GM21390 (cell line): Measurements from ENCODE around the gene TMEM63B.
A peak's percentile ranks its signal among the peaks of the same experiment; 100 is the strongest.

Experiments
- ATAC-seq: cut with Tn5 transposase; IDR thresholded peaks from one replicate; pipeline ENCODE4 v1.9.1; 2021; ENCODE audit not compliant: unreplicated experiment

TMEM63B gene

GRCh38 chr6:44116641-44117382 is 10.5 kb upstream of the TMEM63B start:
- ATAC-seq: no peak

GRCh38 chr6:44117397-44118128 is 9.8 kb upstream of the TMEM63B start:
- no peak for ATAC-seq

GRCh38 chr6:44119704-44120262 is 7.6 kb upstream of the TMEM63B start:
- ATAC-seq: no peak

GRCh38 chr6:44120692-44121443 is 6.5 kb upstream of the TMEM63B start:
- no peak for ATAC-seq

GRCh38 chr6:44122801-44123200 is 4.6 kb upstream of the TMEM63B start:
- no peak for ATAC-seq

- no peak for ATAC-seq
These were observed 3.8 kb upstream of the TMEM63B start for GRCh38 chr6:44123544-44123943.

- ATAC-seq: peak; percentile 39
These were observed 819 bp upstream of the TMEM63B start for GRCh38 chr6:44126320-44127149.

GRCh38 chr6:44128020-44128917 is 915 bp downstream of the TMEM63B start:
- ATAC-seq: no peak

GRCh38 chr6:44129841-44130322 is 2.5 kb downstream of the TMEM63B start:
- ATAC-seq: no peak

- ATAC-seq: no peak
These were observed 4.5 kb downstream of the TMEM63B start for GRCh38 chr6:44131892-44132291.

- ATAC-seq: no peak
These were observed 5.1 kb downstream of the TMEM63B start for GRCh38 chr6:44132476-44132875.

GRCh38 chr6:44133003-44133931 is 5.9 kb downstream of the TMEM63B start:
- ATAC-seq: no peak

GRCh38 chr6:44133981-44134711 is 6.8 kb downstream of the TMEM63B start:
- no peak for ATAC-seq

- ATAC-seq: no peak
These were observed 7.9 kb downstream of the TMEM63B start for GRCh38 chr6:44135173-44135758.

- no peak for ATAC-seq
These were observed 8.5 kb downstream of the TMEM63B start for GRCh38 chr6:44135875-44136274.

- no peak for ATAC-seq
These were observed 11.5 kb downstream of the TMEM63B start for GRCh38 chr6:44138717-44139350.

GRCh38 chr6:44139351-44139743 is 12.0 kb downstream of the TMEM63B start:
- no peak for ATAC-seq
